ENCODE data around the gene HOXD13. TPM values are rescaled to one million over a fixed set of nuclear protein-coding genes. Genes with fewer than 3 reads are reported as not detected.
A peak's percentile ranks its signal among the peaks of the same experiment; 100 is the strongest.

HOXD13 gene
- total RNA-seq, 1 donor from 2014 or later, result not detected

DNA sequence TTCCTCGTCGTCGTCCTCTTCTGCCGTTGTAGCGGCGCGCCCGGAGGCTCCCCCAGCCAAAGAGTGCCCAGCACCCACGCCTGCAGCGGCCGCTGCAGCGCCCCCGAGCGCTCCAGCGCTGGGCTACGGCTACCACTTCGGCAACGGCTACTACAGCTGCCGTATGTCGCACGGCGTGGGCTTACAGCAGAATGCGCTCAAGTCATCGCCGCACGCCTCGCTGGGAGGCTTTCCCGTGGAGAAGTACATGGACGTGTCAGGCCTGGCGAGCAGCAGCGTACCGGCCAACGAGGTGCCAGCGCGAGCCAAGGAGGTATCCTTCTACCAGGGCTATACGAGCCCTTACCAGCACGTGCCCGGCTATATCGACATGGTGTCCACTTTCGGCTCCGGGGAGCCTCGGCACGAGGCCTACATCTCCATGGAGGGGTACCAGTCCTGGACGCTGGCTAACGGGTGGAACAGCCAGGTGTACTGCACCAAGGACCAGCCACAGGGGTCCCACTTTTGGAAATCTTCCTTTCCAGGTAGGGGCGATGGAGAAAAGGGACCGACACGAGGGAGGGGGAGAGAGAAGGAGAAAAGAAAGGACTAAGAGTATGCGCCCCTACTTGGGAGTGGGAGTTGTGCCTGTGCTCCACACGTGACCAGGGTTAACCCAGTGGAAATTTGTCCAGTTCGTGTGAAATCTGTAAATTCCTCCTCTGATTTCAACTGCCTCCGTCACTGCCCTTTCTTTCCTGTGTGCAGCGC lies 800 bp downstream of the HOXD13 start:
- Histone ChIP-seq H3K27me3 (ENCODE audit: low read depth) (peaks cover 100% of the 10 kb centered on the region), H3K36me3 (no peaks in the 10 kb centered on the region), H3K4me3 (peak overlapping the region; percentile 53), H3K27ac (replicated peaks) (no peak overlapping the region), H3K9me3 (replicated peaks) (no peaks in the 10 kb centered on the region), H3K4me1 (peaks cover 38% of the 10 kb centered on the region)
- intact Hi-C loops (cut with micrococcal nuclease), result loop anchor here (5.0 kb wide), 1 partner anchor 731 kb away; no protein-coding TSS in a partner anchor
- DNase-seq, result no peak
- TF ChIP-seq, protein P1, sequence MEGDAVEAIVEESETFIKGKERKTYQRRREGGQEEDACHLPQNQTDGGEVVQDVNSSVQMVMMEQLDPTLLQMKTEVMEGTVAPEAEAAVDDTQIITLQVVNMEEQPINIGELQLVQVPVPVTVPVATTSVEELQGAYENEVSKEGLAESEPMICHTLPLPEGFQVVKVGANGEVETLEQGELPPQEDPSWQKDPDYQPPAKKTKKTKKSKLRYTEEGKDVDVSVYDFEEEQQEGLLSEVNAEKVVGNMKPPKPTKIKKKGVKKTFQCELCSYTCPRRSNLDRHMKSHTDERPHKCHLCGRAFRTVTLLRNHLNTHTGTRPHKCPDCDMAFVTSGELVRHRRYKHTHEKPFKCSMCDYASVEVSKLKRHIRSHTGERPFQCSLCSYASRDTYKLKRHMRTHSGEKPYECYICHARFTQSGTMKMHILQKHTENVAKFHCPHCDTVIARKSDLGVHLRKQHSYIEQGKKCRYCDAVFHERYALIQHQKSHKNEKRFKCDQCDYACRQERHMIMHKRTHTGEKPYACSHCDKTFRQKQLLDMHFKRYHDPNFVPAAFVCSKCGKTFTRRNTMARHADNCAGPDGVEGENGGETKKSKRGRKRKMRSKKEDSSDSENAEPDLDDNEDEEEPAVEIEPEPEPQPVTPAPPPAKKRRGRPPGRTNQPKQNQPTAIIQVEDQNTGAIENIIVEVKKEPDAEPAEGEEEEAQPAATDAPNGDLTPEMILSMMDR (IDR thresholded peaks at IDR 0.05; ENCODE audit: borderline replicate concordance), result no peak

DNA sequence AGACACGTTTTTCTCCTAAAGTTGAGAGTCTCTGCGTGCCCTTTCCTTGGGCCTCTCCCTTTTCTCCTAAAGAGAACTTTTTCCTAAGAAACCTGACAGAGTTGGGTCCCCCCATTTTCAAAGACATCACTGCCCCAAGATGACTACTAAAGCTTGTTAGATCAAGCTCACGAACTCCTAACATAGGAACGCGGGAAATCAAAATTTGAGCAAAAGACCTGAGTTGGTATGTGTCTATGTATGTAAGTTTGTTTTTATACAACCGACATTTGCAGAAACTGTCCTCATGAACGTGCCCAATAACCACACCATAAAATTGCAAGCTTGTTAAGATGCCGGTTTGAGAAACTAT lies 1.4 kb downstream of the HOXD13 start:
- Histone ChIP-seq H3K27me3 (ENCODE audit: low read depth) (peaks cover 100% of the 10 kb centered on the region), H3K4me3 (no peak overlapping the region), H3K4me1 (peaks cover 39% of the 10 kb centered on the region), H3K27ac (replicated peaks) (no peak overlapping the region), H3K36me3 (no peaks in the 10 kb centered on the region), H3K9me3 (replicated peaks) (no peaks in the 10 kb centered on the region)
- DNase-seq, result no peak
- intact Hi-C loops (cut with micrococcal nuclease), result loop anchor here (5.0 kb wide), 1 partner anchor 732 kb away; no protein-coding TSS in a partner anchor
- TF ChIP-seq, protein P1 (IDR thresholded peaks at IDR 0.05; ENCODE audit: borderline replicate concordance), result no peak

DNA sequence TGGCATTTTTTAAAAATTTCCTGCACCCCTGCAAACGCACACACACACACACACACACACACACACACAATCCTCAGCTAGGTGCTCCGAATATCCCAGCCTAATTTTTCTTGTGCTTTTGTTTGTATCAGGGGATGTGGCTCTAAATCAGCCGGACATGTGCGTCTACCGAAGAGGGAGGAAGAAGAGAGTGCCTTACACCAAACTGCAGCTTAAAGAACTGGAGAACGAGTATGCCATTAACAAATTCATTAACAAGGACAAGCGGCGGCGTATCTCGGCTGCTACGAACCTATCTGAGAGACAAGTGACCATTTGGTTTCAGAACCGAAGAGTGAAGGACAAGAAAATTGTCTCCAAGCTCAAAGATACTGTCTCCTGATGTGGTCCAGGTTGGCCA lies 1.8 kb downstream of the HOXD13 start:
- intact Hi-C loops (cut with micrococcal nuclease), result loop anchor here (5.0 kb wide), 1 partner anchor 732 kb away; no protein-coding TSS in a partner anchor
- H3K27me3 ChIP-seq (ENCODE audit: low read depth), result peaks cover 100% of the 10 kb centered on the region
- no peak overlapping the region for H3K4me3 ChIP-seq
- peaks cover 39% of the 10 kb centered on the region for H3K4me1 ChIP-seq
- no peaks in the 10 kb centered on the region for H3K9me3 ChIP-seq (replicated peaks)
- no peak for DNase-seq
- H3K27ac ChIP-seq (replicated peaks), result no peak overlapping the region
- no peaks in the 10 kb centered on the region for H3K36me3 ChIP-seq
- TF ChIP-seq, protein P1 (IDR thresholded peaks at IDR 0.05; ENCODE audit: borderline replicate concordance), result no peak

DNA sequence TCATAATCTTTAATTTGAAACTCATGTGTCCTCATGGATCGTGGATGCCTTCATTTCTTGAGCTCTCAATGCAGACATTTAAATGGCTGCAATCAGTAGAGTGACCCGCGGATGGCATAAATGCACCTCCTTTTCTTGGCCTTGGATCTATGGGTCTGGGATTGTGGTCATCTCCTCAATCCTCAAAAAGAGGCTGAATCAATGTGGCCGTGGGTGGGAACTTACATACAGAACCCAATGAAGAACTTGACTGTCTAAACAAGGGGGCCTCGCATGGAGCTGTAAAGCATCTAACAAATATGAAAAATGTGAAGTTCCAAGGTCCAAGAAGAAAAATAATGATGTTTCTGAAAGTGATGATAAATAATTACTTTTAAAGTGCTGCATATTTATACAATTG lies 2.9 kb downstream of the HOXD13 start:
- Histone ChIP-seq H3K36me3 (no peaks in the 10 kb centered on the region), H3K4me3 (no peak overlapping the region), H3K27ac (replicated peaks) (no peak overlapping the region), H3K9me3 (replicated peaks) (no peaks in the 10 kb centered on the region), H3K27me3 (ENCODE audit: low read depth) (peaks cover 100% of the 10 kb centered on the region), H3K4me1 (peaks cover 48% of the 10 kb centered on the region)
- DNase-seq, result no peak
- TF ChIP-seq, protein P1 (IDR thresholded peaks at IDR 0.05; ENCODE audit: borderline replicate concordance), result no peak
- intact Hi-C loops (cut with micrococcal nuclease), result no loop called here

DNA sequence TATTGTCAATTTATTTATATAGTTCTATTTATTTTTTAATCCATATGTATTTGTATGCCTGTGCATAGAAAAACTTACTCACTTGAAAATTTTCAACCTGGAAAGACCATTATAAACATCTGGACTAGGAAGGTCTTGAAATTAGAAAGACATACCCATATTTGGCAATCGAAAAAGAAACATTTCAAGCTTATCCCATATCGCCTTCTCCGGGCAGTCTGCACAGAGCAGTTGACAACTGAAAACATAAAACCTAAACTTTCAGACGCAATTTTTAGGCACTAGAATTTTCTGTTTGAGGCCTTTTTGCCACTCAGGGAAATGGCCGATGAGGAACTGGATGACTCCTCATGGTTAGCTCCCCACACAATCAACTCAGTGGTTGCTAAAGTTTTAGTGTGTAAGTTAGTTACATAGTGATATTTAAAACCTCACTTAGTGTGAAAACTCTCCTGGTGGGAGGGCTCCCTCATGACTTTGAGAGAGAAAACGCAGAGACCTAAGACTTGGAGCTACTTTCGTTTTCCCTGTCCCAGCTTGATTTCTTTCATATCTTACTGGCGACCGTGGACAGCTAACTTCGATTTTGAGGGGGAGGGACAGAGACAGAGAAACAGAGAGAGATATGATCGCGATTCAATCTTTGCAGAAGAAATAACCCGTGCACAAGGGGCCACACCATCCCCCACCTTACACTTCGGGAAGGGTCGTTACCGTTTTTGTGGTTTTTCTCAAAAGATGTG lies 3.9 kb downstream of the HOXD13 start:
- peaks cover 100% of the 10 kb centered on the region for H3K27me3 ChIP-seq (ENCODE audit: low read depth)
- no peaks in the 10 kb centered on the region for H3K9me3 ChIP-seq (replicated peaks)
- TF ChIP-seq, protein P1 (IDR thresholded peaks at IDR 0.05; ENCODE audit: borderline replicate concordance), result no peak
- H3K27ac ChIP-seq (replicated peaks), result no peak overlapping the region
- intact Hi-C loops (cut with micrococcal nuclease), result no loop called here
- H3K4me3 ChIP-seq, result peak overlapping the region; percentile 64
- DNase-seq, result no peak
- H3K4me1 ChIP-seq, result peaks cover 50% of the 10 kb centered on the region
- H3K36me3 ChIP-seq, result no peaks in the 10 kb centered on the region

Data from left ventricle myocardium inferior (tissue), 1 donor.